MM.1S (cell line): ENCODE measurements around the gene ACSL1.
"Not testable (repeated sequence)": the region's sequence is repeated elsewhere in the genome, so short reads cannot be mapped to it uniquely, and the experiment has no call there.

Experiments used
- DNase-seq: peaks from one replicate; pipeline ENCODE4 v3.0.0-alpha.2; 2015
- H2AFZ ChIP-seq: fragments of 300-600 bp; sonication (generic); 2 replicates; pipeline ENCODE4 v1.6.0; 2016; ENCODE audit warnings: antibody characterized with exemption, low read length
- H3F3A ChIP-seq: fragments of 300-600 bp; sonication (generic); 2 replicates; pipeline ENCODE4 v1.6.1; 2016; ENCODE audit warnings: mild to moderate bottlenecking, antibody characterized with exemption, low read length, moderate library complexity, mixed read lengths; ENCODE audit not compliant: insufficient read depth
- H3K27ac ChIP-seq: fragments of 300-600 bp; sonication (generic); 2 replicates; pipeline ENCODE4 v1.5.1; 2016; ENCODE audit warnings: mild to moderate bottlenecking, low read length
- H3K27me3 ChIP-seq: fragments of 300-600 bp; sonication (generic); replicated peaks from 2 replicates; pipeline ENCODE4 v1.6.0; 2016; ENCODE audit warnings: low read length; ENCODE audit not compliant: insufficient read depth
- H3K36me3 ChIP-seq: fragments of 300-600 bp; sonication (generic); replicated peaks from 2 replicates; pipeline ENCODE4 v1.6.1; 2016; ENCODE audit warnings: mild to moderate bottlenecking, low read length, mixed read lengths; ENCODE audit not compliant: insufficient read depth
- H3K4me1 ChIP-seq: fragments of 300-600 bp; sonication (generic); 2 replicates; pipeline ENCODE4 v1.6.1; 2016; ENCODE audit warnings: low read length, mixed read lengths
- H3K4me2 ChIP-seq: fragments of 300-600 bp; sonication (generic); 2 replicates; pipeline ENCODE4 v1.6.0; 2016; ENCODE audit warnings: low read depth, low read length
- H3K4me3 ChIP-seq: fragments of 300-600 bp; sonication (generic); 2 replicates; pipeline ENCODE4 v1.5.1; 2016; ENCODE audit warnings: low read length, mixed read lengths
- H3K79me2 ChIP-seq: fragments of 300-600 bp; sonication (generic); 2 replicates; pipeline ENCODE4 v1.6.1; 2016; ENCODE audit warnings: mixed run types, low read length, mixed read lengths
- H3K9ac ChIP-seq: fragments of 300-600 bp; sonication (generic); 2 replicates; pipeline ENCODE4 v1.6.1; 2016; ENCODE audit warnings: low read length, mixed read lengths
- H3K9me2 ChIP-seq: fragments of 300-600 bp; sonication (generic); replicated peaks from 2 replicates; pipeline ENCODE4 v1.6.1; 2016; ENCODE audit warnings: mild to moderate bottlenecking, low read length, mixed read lengths; ENCODE audit not compliant: insufficient read depth
- H3K9me3 ChIP-seq: fragments of 300-600 bp; sonication (generic); replicated peaks from 2 replicates; pipeline ENCODE4 v1.6.1; 2016; ENCODE audit warnings: mild to moderate bottlenecking, low read length, mixed read lengths; ENCODE audit not compliant: insufficient read depth
- H4K20me1 ChIP-seq: fragments of 300-600 bp; sonication (generic); 2 replicates; pipeline ENCODE4 v1.6.1; 2016; ENCODE audit warnings: mild to moderate bottlenecking, low read length, moderate library complexity, mixed read lengths; ENCODE audit not compliant: insufficient read depth
- EZH2 ChIP-seq: fragments of 300-600 bp; sonication (generic); optimal IDR thresholded peaks from 2 replicates; pipeline ENCODE3; 2017; ENCODE audit warnings: low read depth, mild to moderate bottlenecking, antibody characterized with exemption, low read length, mixed read lengths
- EZH2phosphoT487 ChIP-seq: fragments of 300-600 bp; sonication (generic); IDR thresholded peaks from 2 replicates; pipeline ENCODE4 v1.6.1; 2018; ENCODE audit warnings: antibody characterized with exemption, low read length
- TF ChIP-seq, protein P1 (sequence below): fragments of 300-600 bp; sonication (generic); IDR thresholded peaks from 2 replicates; pipeline ENCODE4 v1.5.1; 2016; ENCODE audit warnings: antibody characterized with exemption, low read length, mixed read lengths

The ACSL1 gene

DNA sequence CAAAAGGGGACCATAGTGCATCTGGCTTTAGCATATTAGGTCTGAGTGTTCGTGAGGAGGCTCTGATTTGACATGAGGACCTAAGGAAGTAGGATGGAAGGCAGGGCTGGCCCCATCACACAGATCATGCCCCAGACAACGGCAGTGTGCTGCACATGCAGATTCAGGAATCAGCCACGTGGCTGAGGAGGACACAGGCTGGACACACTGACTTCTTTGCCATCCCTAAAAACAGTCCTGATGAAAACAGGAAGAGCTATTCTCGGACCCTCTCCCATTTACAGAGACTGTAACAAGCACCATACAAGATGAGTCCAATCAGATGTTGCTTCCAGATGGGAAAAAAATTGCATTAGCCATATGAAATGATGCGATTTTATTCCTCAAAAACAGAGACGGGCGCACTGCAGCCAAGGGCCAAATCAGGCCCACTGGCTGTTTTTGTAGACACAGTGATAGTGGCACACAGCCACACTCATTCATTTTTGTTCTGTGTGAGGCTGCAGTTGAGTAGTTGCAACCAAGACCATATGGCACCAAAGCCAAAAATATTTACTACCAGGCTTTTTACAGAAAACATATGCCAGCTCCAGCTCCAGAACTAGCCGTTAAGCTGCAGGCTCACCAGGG is 41.0 kb downstream of the ACSL1 start:
- H3K36me3 ChIP-seq: no peaks in the 10 kb centered on the region
- H3F3A ChIP-seq: no peaks in the 10 kb centered on the region
- no peaks in the 10 kb centered on the region for H3K79me2 ChIP-seq
- TF ChIP-seq, protein P1, sequence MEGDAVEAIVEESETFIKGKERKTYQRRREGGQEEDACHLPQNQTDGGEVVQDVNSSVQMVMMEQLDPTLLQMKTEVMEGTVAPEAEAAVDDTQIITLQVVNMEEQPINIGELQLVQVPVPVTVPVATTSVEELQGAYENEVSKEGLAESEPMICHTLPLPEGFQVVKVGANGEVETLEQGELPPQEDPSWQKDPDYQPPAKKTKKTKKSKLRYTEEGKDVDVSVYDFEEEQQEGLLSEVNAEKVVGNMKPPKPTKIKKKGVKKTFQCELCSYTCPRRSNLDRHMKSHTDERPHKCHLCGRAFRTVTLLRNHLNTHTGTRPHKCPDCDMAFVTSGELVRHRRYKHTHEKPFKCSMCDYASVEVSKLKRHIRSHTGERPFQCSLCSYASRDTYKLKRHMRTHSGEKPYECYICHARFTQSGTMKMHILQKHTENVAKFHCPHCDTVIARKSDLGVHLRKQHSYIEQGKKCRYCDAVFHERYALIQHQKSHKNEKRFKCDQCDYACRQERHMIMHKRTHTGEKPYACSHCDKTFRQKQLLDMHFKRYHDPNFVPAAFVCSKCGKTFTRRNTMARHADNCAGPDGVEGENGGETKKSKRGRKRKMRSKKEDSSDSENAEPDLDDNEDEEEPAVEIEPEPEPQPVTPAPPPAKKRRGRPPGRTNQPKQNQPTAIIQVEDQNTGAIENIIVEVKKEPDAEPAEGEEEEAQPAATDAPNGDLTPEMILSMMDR: no peak
- no peak for TF ChIP-seq EZH2phosphoT487
- no peak for TF ChIP-seq EZH2
- no peaks in the 10 kb centered on the region for H3K9me2 ChIP-seq
- no peak for DNase-seq
- H3K9me3 ChIP-seq: no peaks in the 10 kb centered on the region
- H3K9ac ChIP-seq: no peak overlapping the region
- no peaks in the 10 kb centered on the region for H3K4me1 ChIP-seq
- no peaks in the 10 kb centered on the region for H4K20me1 ChIP-seq
- H3K4me2 ChIP-seq: no peak overlapping the region
- H2AFZ ChIP-seq: no peak overlapping the region
- H3K4me3 ChIP-seq: no peak overlapping the region
- H3K27ac ChIP-seq: no peak overlapping the region
- no peaks in the 10 kb centered on the region for H3K27me3 ChIP-seq

- H4K20me1 ChIP-seq: no peaks in the 10 kb centered on the region
- no peak overlapping the region for H3K9ac ChIP-seq
- H3K4me3 ChIP-seq: no peak overlapping the region
- no peak for DNase-seq
- no peak overlapping the region for H3K4me2 ChIP-seq
- H3K36me3 ChIP-seq: no peaks in the 10 kb centered on the region
- no peaks in the 10 kb centered on the region for H3F3A ChIP-seq
- H3K9me2 ChIP-seq: no peaks in the 10 kb centered on the region
- H3K27me3 ChIP-seq: no peaks in the 10 kb centered on the region
- H2AFZ ChIP-seq: no peak overlapping the region
- TF ChIP-seq EZH2 (no peak), EZH2phosphoT487 (no peak)
- TF ChIP-seq, protein P1: no peak
- H3K9me3 ChIP-seq: no peaks in the 10 kb centered on the region
- no peaks in the 10 kb centered on the region for H3K79me2 ChIP-seq
- H3K27ac ChIP-seq: no peak overlapping the region
- H3K4me1 ChIP-seq: no peaks in the 10 kb centered on the region
Measured at GRCh38 chr4:184782731-184783373, 42.9 kb downstream of the ACSL1 start.

GRCh38 chr4:184779160-184779559 is 46.6 kb downstream of the ACSL1 start:
- not testable (repeated sequence) for H3K4me3 ChIP-seq, H3K27ac ChIP-seq, H4K20me1 ChIP-seq, H3K9me3 ChIP-seq, H3K9me2 ChIP-seq, H3F3A ChIP-seq, H3K36me3 ChIP-seq, DNase-seq, H3K9ac ChIP-seq, H3K4me1 ChIP-seq, H3K79me2 ChIP-seq, H2AFZ ChIP-seq, H3K27me3 ChIP-seq, H3K4me2 ChIP-seq

- DNase-seq: no peak
- TF ChIP-seq, protein P1: no peak
- TF ChIP-seq EZH2 (no peak), EZH2phosphoT487 (no peak)
- H3K27ac ChIP-seq: no peak overlapping the region
- H4K20me1 ChIP-seq: no peaks in the 10 kb centered on the region
- H3K4me3 ChIP-seq: no peak overlapping the region
- no peak overlapping the region for H3K4me2 ChIP-seq
- no peak overlapping the region for H3K9ac ChIP-seq
- H2AFZ ChIP-seq: no peak overlapping the region
- no peaks in the 10 kb centered on the region for H3K9me3 ChIP-seq
- H3K4me1 ChIP-seq: no peaks in the 10 kb centered on the region
- no peaks in the 10 kb centered on the region for H3K79me2 ChIP-seq
- no peaks in the 10 kb centered on the region for H3F3A ChIP-seq
- no peaks in the 10 kb centered on the region for H3K27me3 ChIP-seq
- H3K36me3 ChIP-seq: no peaks in the 10 kb centered on the region
- no peaks in the 10 kb centered on the region for H3K9me2 ChIP-seq
Measured at GRCh38 chr4:184778325-184778724, 47.4 kb downstream of the ACSL1 start.
